HG02571 (cell line): Measurements from ENCODE around the gene TTC16.

Experiments used
- ATAC-seq: cut with Tn5 transposase; IDR thresholded peaks from one replicate; pipeline ENCODE4 v1.9.1; 2021; ENCODE audit warnings: mild to moderate bottlenecking, moderate library complexity; ENCODE audit not compliant: unreplicated experiment

TTC16 gene

GRCh38 chr9:127716412-127716811 is 533 bp downstream of the TTC16 start:
- ATAC-seq, result no peak

- no peak for ATAC-seq
These were observed 1.9 kb downstream of the TTC16 start for GRCh38 chr9:127717766-127718165.

- no peak for ATAC-seq
These were observed 4.4 kb downstream of the TTC16 start for GRCh38 chr9:127720031-127720864.

- ATAC-seq, result no peak
These were observed 5.0 kb downstream of the TTC16 start for GRCh38 chr9:127720865-127721227.

- no peak for ATAC-seq
These were observed 5.5 kb downstream of the TTC16 start for GRCh38 chr9:127721391-127721821.

- no peak for ATAC-seq
These were observed 6.3 kb downstream of the TTC16 start for GRCh38 chr9:127722055-127722745.

- ATAC-seq, result no peak
These were observed 7.1 kb downstream of the TTC16 start for GRCh38 chr9:127723013-127723412.

- ATAC-seq, result no peak
These were observed 7.6 kb downstream of the TTC16 start for GRCh38 chr9:127723444-127723843.

GRCh38 chr9:127724012-127724411 is 8.1 kb downstream of the TTC16 start:
- ATAC-seq, result no peak

GRCh38 chr9:127726871-127727270 is 11.0 kb downstream of the TTC16 start:
- no peak for ATAC-seq

- no peak for ATAC-seq
These were observed 12.9 kb downstream of the TTC16 start for GRCh38 chr9:127728808-127729207.

- no peak for ATAC-seq
These were observed 13.8 kb downstream of the TTC16 start for GRCh38 chr9:127729522-127730256.

GRCh38 chr9:127730262-127730661 is 14.4 kb downstream of the TTC16 start:
- no peak for ATAC-seq

- no peak for ATAC-seq
These were observed 15.0 kb downstream of the TTC16 start for GRCh38 chr9:127730799-127731410.

GRCh38 chr9:127731938-127732337 is 16.1 kb downstream of the TTC16 start:
- no peak for ATAC-seq

GRCh38 chr9:127732444-127732843 is 16.6 kb downstream of the TTC16 start:
- no peak for ATAC-seq

- no peak for ATAC-seq
These were observed 17.7 kb downstream of the TTC16 start for GRCh38 chr9:127733614-127734013.

- ATAC-seq, result no peak
These were observed 18.4 kb downstream of the TTC16 start for GRCh38 chr9:127734247-127734746.

- ATAC-seq, result peak; percentile 81
These were observed 19.1 kb downstream of the TTC16 start, which contains the start of gene TOR2A for GRCh38 chr9:127734747-127735529. TOR2A (minus strand) TSS chr9:127735294; CDS start chr9:127735270, 24 bp downstream.

- no peak for ATAC-seq
These were observed 19.8 kb downstream of the TTC16 start for GRCh38 chr9:127735530-127736185.
